SU-DHL-6 (cell line): Measurements from ENCODE around the gene E2F1.

Experiments
- EZH2phosphoT487 ChIP-seq: fragments of 200-600 bp; sonication (generic), shearing (Covaris generic); conservative IDR thresholded peaks from 2 replicates; pipeline ENCODE4 v1.6.1; 2018; ENCODE audit warnings: mild to moderate bottlenecking, antibody characterized with exemption, low read length, moderate library complexity, mixed read lengths
- TF ChIP-seq, protein P1 (sequence below): fragments of 200-600 bp; sonication (generic); IDR thresholded peaks from one replicate; pipeline ENCODE4 v1.5.1; 2017; ENCODE audit warnings: antibody characterized with exemption, mild to moderate bottlenecking, low read length, moderate library complexity; ENCODE audit not compliant: insufficient read depth, poor library complexity, severe bottlenecking

DNA sequence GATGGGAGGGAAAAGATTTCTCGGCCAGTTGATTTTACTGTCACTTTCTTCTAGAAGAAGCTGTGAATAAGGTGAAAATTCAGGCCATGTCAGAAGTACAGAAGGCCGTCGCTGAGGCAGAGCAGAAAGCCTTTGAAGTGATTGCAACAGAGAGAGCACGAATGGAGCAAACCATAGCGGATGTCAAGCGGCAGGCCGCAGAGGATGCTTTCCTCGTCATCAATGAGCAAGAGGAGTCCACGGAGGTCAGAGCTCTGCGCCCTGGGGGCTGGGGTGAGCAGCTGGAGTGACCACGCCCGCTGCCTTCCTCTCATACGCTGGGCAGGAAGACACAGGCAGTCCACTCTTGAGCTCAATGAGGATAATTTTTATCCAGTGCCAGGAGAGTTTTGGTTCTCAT is 45.9 kb downstream of the E2F1 start:
- TF ChIP-seq, protein P1, sequence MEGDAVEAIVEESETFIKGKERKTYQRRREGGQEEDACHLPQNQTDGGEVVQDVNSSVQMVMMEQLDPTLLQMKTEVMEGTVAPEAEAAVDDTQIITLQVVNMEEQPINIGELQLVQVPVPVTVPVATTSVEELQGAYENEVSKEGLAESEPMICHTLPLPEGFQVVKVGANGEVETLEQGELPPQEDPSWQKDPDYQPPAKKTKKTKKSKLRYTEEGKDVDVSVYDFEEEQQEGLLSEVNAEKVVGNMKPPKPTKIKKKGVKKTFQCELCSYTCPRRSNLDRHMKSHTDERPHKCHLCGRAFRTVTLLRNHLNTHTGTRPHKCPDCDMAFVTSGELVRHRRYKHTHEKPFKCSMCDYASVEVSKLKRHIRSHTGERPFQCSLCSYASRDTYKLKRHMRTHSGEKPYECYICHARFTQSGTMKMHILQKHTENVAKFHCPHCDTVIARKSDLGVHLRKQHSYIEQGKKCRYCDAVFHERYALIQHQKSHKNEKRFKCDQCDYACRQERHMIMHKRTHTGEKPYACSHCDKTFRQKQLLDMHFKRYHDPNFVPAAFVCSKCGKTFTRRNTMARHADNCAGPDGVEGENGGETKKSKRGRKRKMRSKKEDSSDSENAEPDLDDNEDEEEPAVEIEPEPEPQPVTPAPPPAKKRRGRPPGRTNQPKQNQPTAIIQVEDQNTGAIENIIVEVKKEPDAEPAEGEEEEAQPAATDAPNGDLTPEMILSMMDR, result no peak
- no peak for TF ChIP-seq EZH2phosphoT487
